Neural progenitor cell (in vitro differentiated cells): ENCODE data around the gene TRIM40. TPM values are rescaled to one million over a fixed set of nuclear protein-coding genes. Genes with fewer than 3 reads are reported as not detected.
"Not testable (repeated sequence)": the region's sequence is repeated elsewhere in the genome, so short reads cannot be mapped to it uniquely, and the experiment has no call there.

Experiments used
- DNase-seq: peaks from one replicate; pipeline ENCODE4 v3.0.0-alpha.2; 2016; ENCODE audit warnings: low spot score
- H2AFZ ChIP-seq: fragments of 200-600 bp; sonication (generic); replicated peaks from 2 replicates; pipeline ENCODE4 v1.6.1; 2016; ENCODE audit warnings: antibody characterized with exemption
- H3F3A ChIP-seq: fragments of 200-600 bp; sonication (generic); 2 replicates; pipeline ENCODE4 v1.6.1; 2016; ENCODE audit warnings: antibody characterized with exemption, low read depth
- H3K27ac ChIP-seq: fragments of 200-600 bp; sonication (generic); 2 replicates; pipeline ENCODE4 v1.5.1; 2016; ENCODE audit warnings: mild to moderate bottlenecking
- H3K27me3 ChIP-seq: fragments of 200-600 bp; sonication (generic); 2 replicates; pipeline ENCODE4 v1.6.1; 2016; ENCODE audit warnings: mild to moderate bottlenecking, moderate library complexity
- H3K36me3 ChIP-seq: fragments of 200-600 bp; sonication (generic); 2 replicates; pipeline ENCODE4 v1.5.1; 2016
- H3K4me1 ChIP-seq: fragments of 200-600 bp; sonication (generic); 2 replicates; pipeline ENCODE4 v1.6.1; 2016; ENCODE audit warnings: mixed run types
- H3K4me2 ChIP-seq: fragments of 200-600 bp; sonication (generic); 2 replicates; pipeline ENCODE4 v1.6.1; 2016
- H3K4me3 ChIP-seq: fragments of 200-600 bp; sonication (generic); 2 replicates; pipeline ENCODE4 v1.5.1; 2016
- H3K79me2 ChIP-seq: fragments of 200-600 bp; sonication (generic); 2 replicates; pipeline ENCODE4 v1.6.1; 2016; ENCODE audit warnings: low read depth
- H3K9ac ChIP-seq: fragments of 200-600 bp; sonication (generic); 2 replicates; pipeline ENCODE4 v1.6.1; 2016
- H3K9me3 ChIP-seq: fragments of 200-600 bp; sonication (generic); 2 replicates; pipeline ENCODE4 v1.5.1; 2016; ENCODE audit warnings: low read depth
- H4K20me1 ChIP-seq: fragments of 200-600 bp; sonication (generic); 2 replicates; pipeline ENCODE4 v1.6.1; 2016; ENCODE audit warnings: low read depth
- H3K27ac Mint-ChIP-seq: 3 replicates; pipeline ENCODE4 v1.8.0; 2021; ENCODE audit warnings: mixed read lengths
- H3K27me3 Mint-ChIP-seq: 2 replicates; pipeline ENCODE4 v1.8.0; 2022; ENCODE audit warnings: low read depth, mild to moderate bottlenecking, inconsistent platforms, moderate library complexity, mixed read lengths; ENCODE audit not compliant: insufficient read depth
- H3K36me3 Mint-ChIP-seq: 3 replicates; pipeline ENCODE4 v1.8.0; 2021; ENCODE audit warnings: mixed read lengths
- H3K4me1 Mint-ChIP-seq: 3 replicates; pipeline ENCODE4 v1.8.0; 2021; ENCODE audit warnings: mixed read lengths
- H3K4me3 Mint-ChIP-seq: 3 replicates; pipeline ENCODE4 v1.8.0; 2021; ENCODE audit warnings: mild to moderate bottlenecking, moderate library complexity, mixed read lengths
- H3K9me3 Mint-ChIP-seq: 3 replicates; pipeline ENCODE4 v1.8.0; 2020; ENCODE audit warnings: mixed read lengths
- EZH2 ChIP-seq: fragments of 200-600 bp; sonication (generic); IDR thresholded peaks from 2 replicates; pipeline ENCODE4 v1.6.1; 2017; ENCODE audit warnings: antibody characterized with exemption, mild to moderate bottlenecking, moderate library complexity
- EZH2phosphoT487 ChIP-seq: fragments of 200-600 bp; sonication (generic); IDR thresholded peaks from 2 replicates; pipeline ENCODE4 v1.6.1; 2017; ENCODE audit warnings: antibody characterized with exemption
- total RNA-seq: library from RNA; depleted of rRNA; stranded (reverse); fragments of >200 nt; gene quantifications from 2 replicates; pipeline ENCODE4 v1.2.3, GENCODE V29; 2015; ENCODE audit warnings: low replicate concordance
- TF ChIP-seq, protein P1 (sequence below): fragments of 200-600 bp; sonication (generic); IDR thresholded peaks from 2 replicates; pipeline ENCODE4 v1.5.1; 2017; ENCODE audit warnings: antibody characterized with exemption, mild to moderate bottlenecking

The TRIM40 gene
- total RNA-seq, 1 donor from 2014 or later, result not detected

DNA sequence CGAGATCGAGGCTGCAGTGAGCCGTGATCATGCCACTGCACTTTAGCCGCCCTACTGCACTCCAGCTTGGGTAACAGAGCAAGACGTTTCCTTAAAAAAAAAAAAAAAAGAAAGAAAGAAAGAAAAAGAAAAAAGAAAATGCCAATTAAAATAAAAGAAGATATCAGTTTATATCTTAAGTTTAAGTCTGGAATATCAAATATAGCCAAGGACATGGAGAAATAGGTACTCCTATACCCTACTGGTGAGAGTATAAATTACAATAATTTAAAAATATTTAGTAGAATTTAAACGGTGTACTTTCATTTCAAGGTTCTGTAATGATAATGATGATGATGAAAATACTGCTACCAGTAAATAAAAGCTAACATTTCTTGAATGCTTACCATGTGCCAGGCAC is 19.2 kb upstream of the TRIM40 start:
- no peak overlapping the region for H2AFZ ChIP-seq
- TF ChIP-seq, protein P1, sequence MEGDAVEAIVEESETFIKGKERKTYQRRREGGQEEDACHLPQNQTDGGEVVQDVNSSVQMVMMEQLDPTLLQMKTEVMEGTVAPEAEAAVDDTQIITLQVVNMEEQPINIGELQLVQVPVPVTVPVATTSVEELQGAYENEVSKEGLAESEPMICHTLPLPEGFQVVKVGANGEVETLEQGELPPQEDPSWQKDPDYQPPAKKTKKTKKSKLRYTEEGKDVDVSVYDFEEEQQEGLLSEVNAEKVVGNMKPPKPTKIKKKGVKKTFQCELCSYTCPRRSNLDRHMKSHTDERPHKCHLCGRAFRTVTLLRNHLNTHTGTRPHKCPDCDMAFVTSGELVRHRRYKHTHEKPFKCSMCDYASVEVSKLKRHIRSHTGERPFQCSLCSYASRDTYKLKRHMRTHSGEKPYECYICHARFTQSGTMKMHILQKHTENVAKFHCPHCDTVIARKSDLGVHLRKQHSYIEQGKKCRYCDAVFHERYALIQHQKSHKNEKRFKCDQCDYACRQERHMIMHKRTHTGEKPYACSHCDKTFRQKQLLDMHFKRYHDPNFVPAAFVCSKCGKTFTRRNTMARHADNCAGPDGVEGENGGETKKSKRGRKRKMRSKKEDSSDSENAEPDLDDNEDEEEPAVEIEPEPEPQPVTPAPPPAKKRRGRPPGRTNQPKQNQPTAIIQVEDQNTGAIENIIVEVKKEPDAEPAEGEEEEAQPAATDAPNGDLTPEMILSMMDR, result peak; percentile 22
- TF ChIP-seq EZH2phosphoT487 (no peak), EZH2 (no peak)

DNA sequence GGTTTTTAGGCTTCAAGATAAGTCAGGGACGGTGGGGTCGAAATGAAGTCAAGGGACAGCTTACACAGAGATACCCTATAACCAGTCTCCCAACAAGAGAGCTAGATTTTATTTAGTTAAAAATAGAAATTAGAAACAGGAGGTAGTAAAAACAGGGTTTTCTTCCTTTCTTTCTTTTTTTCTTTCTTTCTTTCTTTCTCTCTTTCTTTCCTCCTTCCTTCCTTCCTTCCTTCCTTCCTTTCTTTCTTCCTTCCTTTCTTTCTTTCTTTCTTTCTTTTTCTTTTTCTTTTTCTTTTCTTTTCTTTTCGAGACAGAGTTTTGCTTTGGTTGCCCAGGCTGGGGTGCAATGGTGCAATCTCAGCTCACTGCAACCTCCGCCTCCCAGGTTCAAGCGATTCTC is 17.2 kb upstream of the TRIM40 start:
- not testable (repeated sequence) for H4K20me1 ChIP-seq, DNase-seq, H3K4me3 Mint-ChIP-seq, H3K9ac ChIP-seq, H3K27me3 Mint-ChIP-seq, H3K9me3 Mint-ChIP-seq, H3K36me3 Mint-ChIP-seq, H3K36me3 ChIP-seq, H3F3A ChIP-seq, H3K4me2 ChIP-seq, H3K27ac Mint-ChIP-seq, H3K4me3 ChIP-seq, H3K79me2 ChIP-seq, H3K4me1 ChIP-seq, H3K27ac ChIP-seq, H3K9me3 ChIP-seq, H3K4me1 Mint-ChIP-seq, H2AFZ ChIP-seq
- peaks cover 60% of the 10 kb centered on the region for H3K27me3 ChIP-seq

More for the DNA sequence above, 19.2 kb upstream of the TRIM40 start:
- H3K4me2 ChIP-seq, result no peak overlapping the region
- H3K36me3 Mint-ChIP-seq, result no peaks in the 10 kb centered on the region
- no peaks in the 10 kb centered on the region for H4K20me1 ChIP-seq
- no peaks in the 10 kb centered on the region for H3K4me1 Mint-ChIP-seq
- no peaks in the 10 kb centered on the region for H3F3A ChIP-seq
- H3K9me3 ChIP-seq, result no peaks in the 10 kb centered on the region
- no peak overlapping the region for H3K27ac Mint-ChIP-seq
- H3K36me3 ChIP-seq, result no peaks in the 10 kb centered on the region
- H3K4me3 ChIP-seq, result no peak overlapping the region
- no peak for DNase-seq
- peaks cover 60% of the 10 kb centered on the region for H3K27me3 ChIP-seq
- H3K27me3 Mint-ChIP-seq, result peaks cover 14% of the 10 kb centered on the region
- H3K79me2 ChIP-seq, result no peaks in the 10 kb centered on the region
- no peaks in the 10 kb centered on the region for H3K4me1 ChIP-seq
- no peak overlapping the region for H3K27ac ChIP-seq
- H3K4me3 Mint-ChIP-seq, result no peak overlapping the region
- H3K9ac ChIP-seq, result no peak overlapping the region
- no peaks in the 10 kb centered on the region for H3K9me3 Mint-ChIP-seq

DNA sequence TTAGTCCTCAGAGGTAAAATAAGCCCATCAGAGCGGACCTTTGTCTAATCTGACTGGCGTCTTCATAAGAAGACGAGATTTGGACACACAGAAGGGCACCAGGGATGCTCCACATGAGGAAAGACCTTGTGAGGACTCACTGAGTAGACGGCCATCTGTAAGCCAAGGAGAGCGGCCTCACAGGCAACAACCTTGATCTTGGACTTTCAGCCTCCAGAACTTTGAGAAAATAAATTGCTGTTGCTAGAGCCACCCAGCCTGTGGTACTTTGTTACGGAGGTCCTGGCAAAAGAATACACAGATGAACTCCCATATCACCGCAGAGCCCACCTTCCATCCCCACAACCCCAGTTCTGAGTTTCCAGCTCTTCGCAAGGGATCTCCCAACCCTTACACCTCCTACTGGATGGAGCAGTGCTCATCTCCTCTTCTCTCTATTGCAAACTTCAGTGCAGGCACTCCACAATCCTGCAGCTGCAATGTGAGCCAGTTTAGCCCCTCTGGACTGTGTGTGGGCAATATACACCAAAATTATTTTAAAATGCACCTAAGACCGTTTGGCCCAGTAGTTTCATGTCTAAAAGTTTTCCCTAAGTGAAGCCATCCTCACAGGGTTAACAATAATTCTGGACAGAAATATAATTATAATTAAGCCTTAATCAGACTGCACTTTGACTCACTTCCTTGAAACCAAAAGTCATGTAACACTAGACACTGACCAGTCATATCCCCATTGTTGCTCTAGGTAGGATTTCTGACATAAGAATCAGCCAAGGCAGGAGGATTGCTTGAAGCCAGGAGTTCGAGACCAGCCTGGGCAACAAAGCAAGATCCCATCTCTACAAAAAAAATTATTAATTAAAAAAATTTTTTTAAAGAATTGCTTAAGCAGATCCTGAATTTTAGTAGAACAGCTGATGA is 14.2 kb upstream of the TRIM40 start:
- Histone ChIP-seq H3K79me2 (no peaks in the 10 kb centered on the region), H3K27ac (no peak overlapping the region), H3K27me3 (peaks cover 60% of the 10 kb centered on the region), H4K20me1 (no peaks in the 10 kb centered on the region), H2AFZ (no peak overlapping the region), H3K4me1 (no peaks in the 10 kb centered on the region), H3K9me3 (no peaks in the 10 kb centered on the region), H3K4me2 (no peak overlapping the region), H3F3A (no peaks in the 10 kb centered on the region), H3K36me3 (no peaks in the 10 kb centered on the region), H3K4me3 (no peak overlapping the region), H3K9ac (no peak overlapping the region)
- Mint-ChIP-seq H3K4me1 (no peaks in the 10 kb centered on the region), H3K36me3 (no peaks in the 10 kb centered on the region), H3K27ac (no peak overlapping the region), H3K27me3 (peaks cover 23% of the 10 kb centered on the region), H3K9me3 (no peaks in the 10 kb centered on the region), H3K4me3 (no peak overlapping the region)
- no peak for DNase-seq
- TF ChIP-seq EZH2phosphoT487 (no peak), EZH2 (no peak)
- TF ChIP-seq, protein P1, result no peak

DNA sequence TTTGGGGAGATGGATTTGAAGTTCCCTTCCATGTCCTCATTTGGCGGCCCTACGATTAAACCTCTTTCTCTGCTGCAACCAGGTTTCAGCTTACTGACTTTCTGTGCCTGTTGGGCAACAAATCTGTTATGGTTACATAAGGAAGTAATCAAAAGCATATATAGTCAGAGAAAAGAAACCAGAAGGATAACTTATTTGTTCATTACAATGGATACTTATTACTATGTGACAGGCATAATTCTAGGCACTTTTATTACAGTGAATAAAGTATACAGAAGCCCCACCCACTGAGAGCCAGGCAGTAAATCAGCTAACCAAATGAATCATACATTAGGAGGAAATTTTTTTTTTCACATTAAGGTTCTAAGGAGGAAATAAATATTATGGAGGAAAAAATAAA is 13.4 kb upstream of the TRIM40 start:
- Histone ChIP-seq H3K4me2 (no peak overlapping the region), H3K9me3 (no peaks in the 10 kb centered on the region), H3K27me3 (peaks cover 64% of the 10 kb centered on the region), H3K36me3 (no peaks in the 10 kb centered on the region), H2AFZ (no peak overlapping the region), H3K9ac (no peak overlapping the region), H3K27ac (no peak overlapping the region), H3F3A (no peaks in the 10 kb centered on the region), H4K20me1 (no peaks in the 10 kb centered on the region), H3K79me2 (no peaks in the 10 kb centered on the region), H3K4me1 (no peaks in the 10 kb centered on the region), H3K4me3 (no peak overlapping the region)
- no peak for DNase-seq
- Mint-ChIP-seq H3K4me1 (peaks cover 4% of the 10 kb centered on the region), H3K27me3 (peaks cover 31% of the 10 kb centered on the region), H3K36me3 (no peaks in the 10 kb centered on the region), H3K27ac (no peak overlapping the region), H3K4me3 (no peak overlapping the region), H3K9me3 (no peaks in the 10 kb centered on the region)
- TF ChIP-seq EZH2phosphoT487, result no peak
